HG03442 (cell line): ENCODE data around the gene MME.

ENCODE experiments used
- ATAC-seq: cut with Tn5 transposase; IDR thresholded peaks from one replicate; pipeline ENCODE4 v1.9.1; 2021; ENCODE audit warnings: mild to moderate bottlenecking, moderate library complexity; ENCODE audit not compliant: unreplicated experiment

MME gene

GRCh38 chr3:155079746-155080487, at the start of gene MME:
Gene MME, plus strand, starts transcription at chr3:155080319. Its CDS starts 3,849 bp downstream, at chr3:155084168.
- no peak for ATAC-seq

- no peak for ATAC-seq
These were observed 48.9 kb upstream of the MME start for GRCh38 chr3:155031186-155031585.

- ATAC-seq, result no peak
These were observed 47.2 kb upstream of the MME start for GRCh38 chr3:155032918-155033317.

GRCh38 chr3:155034786-155035185, 45.3 kb upstream of the MME start:
- no peak for ATAC-seq

- ATAC-seq, result no peak
These were observed 44.6 kb upstream of the MME start for GRCh38 chr3:155035553-155035952.

- ATAC-seq, result no peak
These were observed 42.5 kb upstream of the MME start for GRCh38 chr3:155037508-155038202.

- no peak for ATAC-seq
These were observed 41.9 kb upstream of the MME start for GRCh38 chr3:155038203-155038554.

GRCh38 chr3:155046935-155047334, 33.2 kb upstream of the MME start:
- no peak for ATAC-seq

GRCh38 chr3:155047672-155048071, 32.4 kb upstream of the MME start:
- no peak for ATAC-seq

- ATAC-seq, result no peak
These were observed 30.2 kb upstream of the MME start for GRCh38 chr3:155049959-155050358.

- no peak for ATAC-seq
These were observed 27.6 kb upstream of the MME start for GRCh38 chr3:155052470-155052869.

- no peak for ATAC-seq
These were observed 26.4 kb upstream of the MME start for GRCh38 chr3:155053756-155054155.

- no peak for ATAC-seq
These were observed 15.2 kb upstream of the MME start for GRCh38 chr3:155064920-155065319.

GRCh38 chr3:155065537-155065936, 14.6 kb upstream of the MME start:
- ATAC-seq, result no peak

GRCh38 chr3:155069729-155070128, 10.4 kb upstream of the MME start:
- ATAC-seq, result no peak

GRCh38 chr3:155070316-155070715, 9.8 kb upstream of the MME start:
- no peak for ATAC-seq

- no peak for ATAC-seq
These were observed 9.2 kb upstream of the MME start for GRCh38 chr3:155070932-155071387.

GRCh38 chr3:155075200-155075599, 4.9 kb upstream of the MME start:
- no peak for ATAC-seq

GRCh38 chr3:155076888-155077287, 3.2 kb upstream of the MME start:
- ATAC-seq, result no peak

GRCh38 chr3:155078711-155079467, 1.2 kb upstream of the MME start:
- no peak for ATAC-seq

- no peak for ATAC-seq
These were observed 712 bp upstream of the MME start for GRCh38 chr3:155079468-155079745.

- ATAC-seq, result no peak
These were observed 573 bp downstream of the MME start for GRCh38 chr3:155080692-155081091.
